ENCODE results near the gene MTUS2. TPM values are rescaled to one million over a fixed set of nuclear protein-coding genes. Genes with fewer than 3 reads are reported as not detected.
A peak's percentile ranks its signal among the peaks of the same experiment; 100 is the strongest.

Gene MTUS2
- 10 to 100 TPM in 11 of 12 donors, not detected in 1; 12.9 to 33.6 (median 20.1) TPM for polyA plus RNA-seq (ENCODE audit: insufficient read length in 12 of 12)
- long read RNA-seq, donor 1 = 0 reads
- long read RNA-seq, donor 2, transcript MTUS2-202 (9 exons, 1,793 nt) = major isoform, 7 of 7 reads
- long read RNA-seq, donor 2, partial matches to known transcripts = 0 of 7 reads
- long read RNA-seq, donor 2, other reads (novel, unspliced or antisense) = 0 of 7 reads
- long read RNA-seq, donor 3, partial matches to known transcripts = 0 of 5 reads
- long read RNA-seq, donor 3, other reads (novel, unspliced or antisense) = 0 of 5 reads
- long read RNA-seq, donor 4, partial matches to known transcripts = 0 of 4 reads
- long read RNA-seq, donor 4, other reads (novel, unspliced or antisense) = 0 of 4 reads
- long read RNA-seq, donor 5, transcript MTUS2-202 (9 exons, 1,793 nt) = major isoform, 5 of 6 reads
- long read RNA-seq, donor 5, partial matches to known transcripts = 0 of 6 reads
- long read RNA-seq, donor 5, other reads (novel, unspliced or antisense) = 0 of 6 reads
- long read RNA-seq, donor 6, transcript MTUS2-202 (9 exons, 1,793 nt) = major isoform, 5 of 5 reads
- long read RNA-seq, donor 6, partial matches to known transcripts = 0 of 5 reads
- long read RNA-seq, donor 6, other reads (novel, unspliced or antisense) = 0 of 5 reads
- long read RNA-seq, donor 7, transcript MTUS2-202 (9 exons, 1,793 nt) = major isoform, 5 of 5 reads
- long read RNA-seq, donor 7, partial matches to known transcripts = 0 of 5 reads
- long read RNA-seq, donor 7, other reads (novel, unspliced or antisense) = 0 of 5 reads
- long read RNA-seq, donor 8, transcript MTUS2-202 (9 exons, 1,793 nt) = major isoform, 6 of 15 reads
- long read RNA-seq, donor 8, partial matches to known transcripts = 7 of 15 reads
- long read RNA-seq, donor 8, other reads (novel, unspliced or antisense) = 0 of 15 reads
- long read RNA-seq, donor 9, partial matches to known transcripts = 0 of 4 reads
- long read RNA-seq, donor 9, other reads (novel, unspliced or antisense) = 0 of 4 reads
- long read RNA-seq, donor 10, partial matches to known transcripts = 0 of 4 reads
- long read RNA-seq, donor 10, other reads (novel, unspliced or antisense) = 0 of 4 reads
- long read RNA-seq, donor 11, transcript MTUS2-202 (9 exons, 1,793 nt) = major isoform, 8 of 8 reads
- long read RNA-seq, donor 11, partial matches to known transcripts = 0 of 8 reads
- long read RNA-seq, donor 11, other reads (novel, unspliced or antisense) = 0 of 8 reads

GRCh38 chr13:28820099-28821051, at the start of gene MTUS2:
Gene MTUS2 (plus strand): TSS chr13:28820339.
- DNase-seq = no peak

DNA sequence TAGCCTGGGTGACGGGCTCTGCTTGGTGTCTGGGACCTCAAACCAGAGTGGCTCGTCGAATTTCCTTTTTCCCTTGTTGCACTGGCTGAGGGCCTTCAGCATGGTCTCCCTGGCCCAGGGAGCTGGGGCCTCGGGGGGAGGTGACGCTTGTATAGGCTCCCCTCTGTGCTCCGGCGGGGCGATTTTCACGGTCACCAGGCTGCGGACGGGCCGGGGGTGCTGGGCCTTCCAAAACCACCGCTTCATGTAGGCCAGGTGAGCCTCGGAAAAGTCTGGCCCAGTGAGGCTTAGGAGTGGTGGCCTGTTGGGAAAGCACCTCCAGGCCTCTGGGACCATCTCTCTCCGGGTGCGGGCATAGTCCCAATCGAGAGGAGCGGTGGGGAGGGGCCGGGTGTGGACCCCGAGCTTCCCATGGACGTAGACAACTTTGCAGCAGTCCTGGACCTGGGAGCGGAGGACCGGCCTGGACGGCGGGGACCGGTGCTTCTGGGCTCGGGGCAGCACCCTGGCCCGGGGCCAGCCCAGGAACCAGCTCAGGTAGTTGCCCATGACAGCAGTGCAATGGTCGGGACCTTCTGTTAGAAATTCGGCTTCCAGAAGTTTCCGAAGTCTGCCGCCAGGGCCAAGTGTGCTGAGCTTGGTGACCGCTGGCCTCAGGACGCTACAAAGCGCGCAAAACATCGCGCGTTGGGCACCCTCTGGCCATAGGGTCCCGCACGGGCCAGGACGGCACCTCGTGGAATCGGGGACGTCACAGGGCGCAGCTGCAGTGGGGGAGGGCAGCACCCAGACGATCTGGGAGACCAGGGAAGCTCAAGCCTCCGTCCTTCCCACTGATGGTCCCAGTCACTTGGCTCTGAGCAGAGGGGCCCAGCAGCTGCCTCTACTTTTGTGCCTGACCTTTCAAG, 41.6 kb upstream of the MTUS2 start:
- DNase-seq = no peak

DNA sequence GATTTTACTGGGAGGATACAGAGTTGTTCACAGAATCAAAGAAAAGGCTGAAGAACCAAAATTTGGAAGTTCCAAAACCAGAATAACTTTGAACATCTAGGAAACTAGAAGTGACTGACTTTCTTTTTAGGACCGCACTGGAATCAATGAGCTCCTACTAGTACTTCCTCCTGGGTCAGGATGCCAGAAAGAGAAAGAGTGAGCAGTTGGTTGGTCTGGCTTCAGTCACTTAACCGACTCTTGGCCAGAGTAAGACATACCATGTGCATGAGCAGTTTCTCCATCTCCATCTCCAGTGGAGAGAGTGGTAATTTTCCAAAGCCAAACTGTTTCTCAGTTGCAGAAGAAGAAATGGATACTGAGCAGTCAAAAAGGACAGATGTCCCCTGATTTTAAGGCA, 27.1 kb upstream of the MTUS2 start:
- DNase-seq = peak; percentile 4

GRCh38 chr13:28794396-28794795, 25.7 kb upstream of the MTUS2 start:
- DNase-seq = no peak

GRCh38 chr13:28796938-28797257, 23.2 kb upstream of the MTUS2 start:
- DNase-seq = no peak

DNA sequence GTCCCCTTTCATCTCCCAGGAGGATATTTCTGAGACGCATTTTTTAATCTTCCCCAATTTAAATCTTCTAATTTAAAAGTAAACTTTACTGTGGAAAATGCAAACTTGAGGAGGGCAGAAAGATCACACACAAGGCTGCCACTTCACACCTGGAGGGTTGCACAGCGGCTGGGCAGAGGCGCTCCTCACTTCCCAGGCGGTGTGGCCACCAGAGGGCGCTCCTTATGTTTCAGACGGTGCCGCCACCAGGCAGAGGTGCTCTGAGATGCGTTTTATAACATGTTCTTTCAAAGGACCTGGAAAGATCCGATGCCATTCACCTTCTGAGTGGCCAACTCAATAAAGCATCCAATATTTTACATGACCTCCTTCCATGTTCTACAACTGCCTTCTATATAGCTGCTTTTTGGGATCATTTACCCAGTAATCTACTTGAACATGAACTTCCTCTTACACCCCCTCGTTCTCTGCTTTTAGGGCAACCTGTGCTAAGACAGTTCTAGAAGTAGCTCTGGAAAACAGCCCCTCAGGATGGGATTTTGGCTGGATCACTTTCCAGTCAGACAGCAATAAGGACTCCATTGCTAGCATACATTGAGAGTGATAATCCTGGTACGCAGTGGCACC, 14.8 kb upstream of the MTUS2 start:
- no peak for DNase-seq

DNA sequence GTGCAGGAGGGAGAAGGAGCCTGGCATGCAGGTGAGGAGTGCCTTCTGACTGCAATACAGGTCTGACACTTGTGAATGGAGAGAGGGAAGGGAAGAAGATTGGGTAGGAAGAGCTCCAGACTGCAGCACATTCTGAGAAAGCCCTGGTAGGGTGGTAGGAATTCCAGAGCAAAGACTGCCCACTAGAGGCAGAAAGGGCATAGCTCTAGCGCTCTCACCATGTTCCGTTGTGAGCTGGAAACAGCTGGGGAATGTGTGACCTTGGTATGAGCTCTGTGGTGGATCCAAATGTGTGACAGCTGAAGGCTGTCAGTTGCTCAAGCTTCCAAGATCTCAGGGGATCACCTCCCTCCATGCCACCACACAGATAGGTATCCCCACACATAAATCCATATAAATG, 2.9 kb upstream of the MTUS2 start:
- DNase-seq = no peak

DNA sequence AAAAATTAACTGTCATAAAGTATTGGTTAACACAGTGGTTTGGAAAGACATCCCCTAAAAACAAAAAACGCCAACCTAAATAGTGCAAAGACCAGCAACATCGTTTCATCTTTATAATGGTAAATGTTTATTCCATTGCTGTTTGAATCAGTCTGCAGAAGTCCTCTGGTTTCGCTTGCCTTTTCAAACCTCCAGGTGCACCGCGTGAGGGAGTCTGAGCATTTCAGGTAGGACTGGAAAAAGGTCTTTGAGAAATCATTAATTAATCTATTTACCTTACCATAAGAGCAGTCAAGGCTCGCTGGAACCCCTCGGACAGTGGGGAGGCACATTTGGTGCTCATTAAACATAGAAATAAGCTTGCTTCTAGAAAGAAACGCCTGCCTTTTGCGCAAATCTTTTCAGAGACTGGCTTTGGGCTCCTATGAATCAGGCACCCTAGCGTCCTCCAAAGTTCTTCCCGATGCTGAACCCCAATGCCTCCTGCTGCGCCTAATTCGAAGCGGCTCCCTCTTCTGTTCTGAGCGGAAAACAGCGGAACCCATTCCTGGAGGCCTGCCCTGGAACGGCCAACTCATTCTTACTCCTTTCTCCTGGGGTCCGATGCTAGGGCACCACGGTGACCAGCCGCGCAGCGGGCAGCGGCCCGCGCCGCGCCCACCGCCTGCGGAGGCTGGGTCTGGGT, 951 bp upstream of the MTUS2 start:
- no peak for DNase-seq

- peak; percentile 38 for DNase-seq
These were observed 422 bp upstream of the MTUS2 start for GRCh38 chr13:28819735-28820098.

GRCh38 chr13:28822151-28822550, 2.0 kb downstream of the MTUS2 start:
- no peak for DNase-seq

DNA sequence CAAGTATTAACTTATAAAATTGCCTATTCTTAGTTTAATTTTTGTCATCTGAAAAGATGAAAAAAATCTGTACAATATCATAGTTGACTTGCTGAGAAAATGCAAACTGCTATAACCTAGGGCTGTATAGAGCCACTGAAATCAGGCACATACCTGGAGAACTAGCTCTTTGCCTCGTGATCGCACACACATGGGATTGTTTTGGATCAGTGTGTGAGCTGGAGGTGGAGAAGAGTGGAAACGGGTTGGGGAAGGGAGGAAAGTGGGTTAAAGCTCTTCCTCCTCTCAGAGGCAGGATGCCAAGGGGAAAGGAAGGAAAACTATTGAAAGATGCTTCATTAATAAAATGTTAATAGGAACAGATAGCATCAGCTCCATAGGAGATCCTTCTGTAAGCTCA, 2.7 kb downstream of the MTUS2 start:
- DNase-seq = no peak

DNA sequence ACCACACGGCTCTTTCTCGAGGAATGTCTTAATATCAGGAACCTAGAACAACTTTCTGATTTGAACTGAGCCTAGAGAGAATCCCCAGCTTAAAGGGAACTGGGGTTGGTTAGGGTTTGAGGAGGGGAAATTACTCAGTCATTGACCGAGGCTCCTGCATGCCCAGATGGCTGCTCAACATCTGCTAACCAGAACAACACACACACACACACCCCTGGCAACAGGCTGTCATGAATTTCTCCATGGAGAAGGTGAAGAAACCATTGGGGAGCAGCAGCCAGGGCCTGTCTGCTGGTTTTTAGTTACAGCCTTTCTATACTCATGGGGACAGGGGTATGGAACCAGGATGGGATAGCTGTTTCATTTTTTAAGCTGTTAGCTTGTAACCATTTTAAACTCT, 5.2 kb downstream of the MTUS2 start:
- DNase-seq = no peak

DNA sequence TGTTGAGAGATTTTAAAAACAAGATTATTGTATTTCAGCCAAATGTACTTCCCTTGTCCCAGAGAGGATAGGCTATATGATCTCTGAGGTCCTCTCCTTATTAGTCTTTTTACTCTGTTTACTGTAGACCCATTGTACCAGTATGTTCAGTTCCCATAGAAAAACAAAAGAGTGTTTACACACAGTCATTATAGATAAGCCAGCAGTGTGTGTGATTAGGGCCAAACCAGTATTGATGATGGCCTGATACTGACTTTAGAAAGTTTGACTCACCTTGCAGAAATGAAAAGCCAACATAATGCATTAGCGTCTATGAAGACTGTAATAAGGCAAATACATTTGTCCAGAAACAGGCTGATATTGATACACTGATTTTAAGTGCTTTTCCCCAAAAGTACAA, 6.2 kb downstream of the MTUS2 start:
- no peak for DNase-seq

DNA sequence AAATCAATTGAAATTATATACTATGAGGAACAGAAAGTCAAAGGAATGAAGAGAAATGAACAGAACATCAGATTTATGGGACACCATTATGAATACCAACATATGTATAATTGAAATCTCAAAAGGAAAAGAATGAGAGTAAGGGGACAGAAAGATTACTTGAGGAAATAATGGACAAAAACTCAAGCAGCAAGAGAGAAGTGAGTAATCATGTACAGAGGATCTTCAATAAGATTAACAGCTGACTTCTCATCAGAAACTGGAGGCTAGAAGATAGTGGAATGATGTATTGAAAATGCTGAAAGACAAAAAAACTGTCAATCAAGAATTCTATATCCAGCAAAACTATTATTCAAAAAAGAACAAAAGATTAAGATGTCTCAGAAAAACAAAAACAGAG, 10.4 kb downstream of the MTUS2 start:
- DNase-seq = no peak

GRCh38 chr13:28831117-28831516, 11.0 kb downstream of the MTUS2 start:
- DNase-seq = no peak

DNA sequence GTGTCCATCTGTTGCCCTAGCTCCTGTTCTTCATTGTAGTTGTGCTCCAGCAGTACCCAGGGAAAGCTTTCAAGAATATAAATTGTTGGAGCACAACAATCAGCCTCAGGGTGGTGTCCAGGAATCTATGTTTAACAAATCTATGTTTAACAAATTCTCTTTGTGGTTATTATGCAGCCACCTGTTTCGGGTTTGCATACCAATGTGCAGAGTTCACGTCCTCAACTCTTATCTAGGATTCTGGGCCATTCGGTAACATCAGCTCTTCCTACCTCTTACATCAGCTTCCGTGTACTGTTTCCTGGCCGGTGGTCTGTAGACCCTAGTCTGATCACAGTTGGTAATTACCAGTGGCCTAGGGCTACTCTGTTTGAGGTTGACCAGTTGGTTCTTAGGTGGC, 17.0 kb downstream of the MTUS2 start:
- no peak for DNase-seq

GRCh38 chr13:28843639-28844038, 23.5 kb downstream of the MTUS2 start:
- DNase-seq = no peak

DNA sequence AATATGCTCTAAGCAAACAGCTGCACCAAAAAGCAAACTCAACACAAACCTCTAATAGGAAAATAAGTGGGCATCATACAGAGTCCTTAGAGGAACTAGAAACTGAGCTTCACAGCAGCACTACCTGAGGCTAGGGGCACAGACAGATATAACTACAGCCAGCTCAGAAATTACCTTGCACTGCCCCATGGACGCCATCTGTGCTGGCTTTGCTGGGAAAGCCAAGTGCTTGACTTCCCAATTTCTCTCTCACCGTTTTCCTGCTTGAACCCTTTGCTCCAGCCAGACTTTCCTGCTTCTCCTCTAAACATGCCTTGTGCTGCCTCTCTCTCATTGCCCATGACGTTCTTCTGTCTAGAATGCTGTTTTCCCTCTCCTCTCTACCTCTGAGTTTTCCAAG, 29.3 kb downstream of the MTUS2 start:
- no peak for DNase-seq

DNA sequence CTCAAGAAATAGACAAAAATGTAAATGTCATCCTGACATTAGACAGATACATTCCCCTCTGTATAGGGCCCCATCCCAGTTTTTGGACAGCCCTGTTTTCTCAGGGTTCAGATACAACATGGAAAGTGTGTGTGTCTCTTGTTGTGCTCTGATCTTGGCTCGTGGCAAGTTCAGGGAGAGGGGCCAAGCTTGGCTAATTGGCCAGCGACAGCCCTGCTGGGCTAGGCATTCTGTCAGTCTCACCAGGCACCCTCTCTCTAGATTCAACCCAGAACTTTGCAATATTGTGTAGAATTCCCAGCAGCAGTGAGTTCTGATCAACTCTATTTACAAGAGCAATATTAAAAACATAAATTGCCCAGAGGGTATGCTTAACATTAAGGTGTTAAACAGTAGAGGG, 30.1 kb downstream of the MTUS2 start:
- DNase-seq = no peak
